ENCODE data around the gene KCNA10. TPM values are rescaled to one million over a fixed set of nuclear protein-coding genes. Genes with fewer than 3 reads are reported as not detected.

KCNA10 gene
- total and polyA plus RNA-seq, 2 donors (not counting 3 experiments of a cell fraction or from before 2014, with no cell fraction given): not detected

DNA sequence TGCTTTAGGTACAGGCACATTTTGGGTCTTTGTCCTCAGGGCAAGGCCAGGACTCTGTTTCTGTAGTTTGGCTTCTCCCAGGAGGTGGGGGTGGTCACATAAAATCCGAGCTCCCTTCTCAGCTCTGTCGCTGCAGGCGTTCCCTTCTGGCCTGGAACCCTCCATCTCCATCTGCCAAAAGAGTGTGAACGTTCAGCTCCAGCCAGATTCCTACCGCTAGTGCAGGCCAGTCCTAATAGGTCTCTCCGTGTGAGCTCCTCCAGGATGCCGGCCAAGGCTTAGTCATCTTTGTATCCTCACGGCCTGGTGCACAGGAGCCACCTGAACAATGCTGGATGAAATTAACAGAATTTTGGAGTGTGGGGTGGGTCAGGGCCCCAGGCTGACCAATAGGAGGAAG is 19.9 kb upstream of the KCNA10 start:
- intact Hi-C loops (cut with micrococcal nuclease): no loop called here
- H3K79me2 ChIP-seq (ENCODE audit: control insufficient read depth, insufficient read depth, low read length): no peaks in the 10 kb centered on the region
- H2AFZ ChIP-seq (ENCODE audit: low read depth, low read length): no peak overlapping the region
- no peaks in the 10 kb centered on the region for H3K4me1 ChIP-seq (ENCODE audit: control insufficient read depth, extremely low read depth, insufficient read depth, low read length)
- ChIA-PET POLR2A (no interaction called here), CTCF (no interaction called here)
- DNase-seq (ENCODE audit: low read depth, low spot score) (no peak), FAIRE-seq (no peak)
- H3K9me1 ChIP-seq (replicated peaks; ENCODE audit: control insufficient read depth, extremely low read depth, insufficient read depth, low read length): no peaks in the 10 kb centered on the region
- BruUV-seq (replicated peaks): no TSS peak
- dilution Hi-C loops (cut with MboI; ENCODE audit: extremely low pct_ligation_motif_present, low sequenced_read_pairs): no loop called here
- H3K4me2 ChIP-seq (ENCODE audit: insufficient read depth, low read length): no peak overlapping the region
- no peak overlapping the region for H3K27ac ChIP-seq (ENCODE audit: insufficient read depth, low read depth, low read length)
- H3K27me3 ChIP-seq (ENCODE audit: control insufficient read depth in 2 of 2, insufficient read depth in 2 of 2, low read length in 2 of 2): no peaks in the 10 kb centered on the region
- no peaks in the 10 kb centered on the region for H3K9me3 ChIP-seq (replicated peaks; ENCODE audit: control insufficient read depth, insufficient read depth, low read length)
- no peaks in the 10 kb centered on the region for H4K20me1 ChIP-seq (replicated peaks; ENCODE audit: control insufficient read depth, extremely low read depth, insufficient read depth, low read length)
- TF ChIP-seq EZH2 (IDR thresholded peaks at IDR 0.05; ENCODE audit: borderline replicate concordance, low read depth, low read length, severe bottlenecking): no peak
- TF ChIP-seq GATA2 (IDR thresholded peaks at IDR 0.05; ENCODE audit: insufficient read depth, insufficient read length, low read depth, low read length): no peak
- no peak for TF ChIP-seq POLR2AphosphoS5 (IDR thresholded peaks at IDR 0.05; ENCODE audit: insufficient read depth, low read depth, low read length)
- TF ChIP-seq, protein P1, sequence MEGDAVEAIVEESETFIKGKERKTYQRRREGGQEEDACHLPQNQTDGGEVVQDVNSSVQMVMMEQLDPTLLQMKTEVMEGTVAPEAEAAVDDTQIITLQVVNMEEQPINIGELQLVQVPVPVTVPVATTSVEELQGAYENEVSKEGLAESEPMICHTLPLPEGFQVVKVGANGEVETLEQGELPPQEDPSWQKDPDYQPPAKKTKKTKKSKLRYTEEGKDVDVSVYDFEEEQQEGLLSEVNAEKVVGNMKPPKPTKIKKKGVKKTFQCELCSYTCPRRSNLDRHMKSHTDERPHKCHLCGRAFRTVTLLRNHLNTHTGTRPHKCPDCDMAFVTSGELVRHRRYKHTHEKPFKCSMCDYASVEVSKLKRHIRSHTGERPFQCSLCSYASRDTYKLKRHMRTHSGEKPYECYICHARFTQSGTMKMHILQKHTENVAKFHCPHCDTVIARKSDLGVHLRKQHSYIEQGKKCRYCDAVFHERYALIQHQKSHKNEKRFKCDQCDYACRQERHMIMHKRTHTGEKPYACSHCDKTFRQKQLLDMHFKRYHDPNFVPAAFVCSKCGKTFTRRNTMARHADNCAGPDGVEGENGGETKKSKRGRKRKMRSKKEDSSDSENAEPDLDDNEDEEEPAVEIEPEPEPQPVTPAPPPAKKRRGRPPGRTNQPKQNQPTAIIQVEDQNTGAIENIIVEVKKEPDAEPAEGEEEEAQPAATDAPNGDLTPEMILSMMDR (IDR thresholded peaks at IDR 0.05; ENCODE audit: extremely low read depth in 1 of 2, insufficient read depth in 1 of 2, low read depth in 1 of 2, low read length in 2 of 2): no peak
- TF ChIP-seq FOS (IDR thresholded peaks at IDR 0.05; ENCODE audit: borderline replicate concordance, insufficient read depth, low read length): no peak
- TF ChIP-seq POLR2A (IDR thresholded peaks at IDR 0.05; ENCODE audit: low read depth, low read length): no peak
- TF ChIP-seq, protein P2, sequence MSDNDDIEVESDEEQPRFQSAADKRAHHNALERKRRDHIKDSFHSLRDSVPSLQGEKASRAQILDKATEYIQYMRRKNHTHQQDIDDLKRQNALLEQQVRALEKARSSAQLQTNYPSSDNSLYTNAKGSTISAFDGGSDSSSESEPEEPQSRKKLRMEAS (IDR thresholded peaks at IDR 0.05; ENCODE audit: insufficient read depth, insufficient read length): no peak
- no peak for TF ChIP-seq JUN (IDR thresholded peaks at IDR 0.05; ENCODE audit: borderline replicate concordance, insufficient read depth, insufficient read length, low read depth)
- TF ChIP-seq MYC (IDR thresholded peaks at IDR 0.05; ENCODE audit: low read depth, low read length): no peak
- no peaks in the 10 kb centered on the region for H3K36me3 ChIP-seq (ENCODE audit: control insufficient read depth in 2 of 2, extremely low read depth in 1 of 2, insufficient read depth in 2 of 2, low read length in 2 of 2)
- no peak overlapping the region for H3K4me3 ChIP-seq (replicated peaks in 1 of 3; ENCODE audit: insufficient read depth in 1 of 3, low read depth in 1 of 3, low read length in 3 of 3)
- H3K9ac ChIP-seq (replicated peaks; ENCODE audit: extremely low read depth, insufficient read depth, low read length): no peak overlapping the region
